Stimulated activated CD4-positive, alpha-beta T cell treated with anti-CD3 and anti-CD28 coated beads, TNF-alpha, amount 100 ng/mL, for 48 hours (primary cell): ENCODE measurements around the gene CDKAL1.
"Not testable (repeated sequence)": the region's sequence is repeated elsewhere in the genome, so short reads cannot be mapped to it uniquely, and the experiment has no call there.

Experiments
- DNase-seq, 3 donors: peaks; one replicate each; pipeline ENCODE4 v3.0.0-alpha.2; 2020; ENCODE audit warnings: low read depth in 3 of 3

The CDKAL1 gene

GRCh38 chr6:21074484-21074883, 540.2 kb downstream of the CDKAL1 start:
- no peak for DNase-seq

- no peak for DNase-seq
These were observed 541.7 kb downstream of the CDKAL1 start for GRCh38 chr6:21075986-21076385.

DNA sequence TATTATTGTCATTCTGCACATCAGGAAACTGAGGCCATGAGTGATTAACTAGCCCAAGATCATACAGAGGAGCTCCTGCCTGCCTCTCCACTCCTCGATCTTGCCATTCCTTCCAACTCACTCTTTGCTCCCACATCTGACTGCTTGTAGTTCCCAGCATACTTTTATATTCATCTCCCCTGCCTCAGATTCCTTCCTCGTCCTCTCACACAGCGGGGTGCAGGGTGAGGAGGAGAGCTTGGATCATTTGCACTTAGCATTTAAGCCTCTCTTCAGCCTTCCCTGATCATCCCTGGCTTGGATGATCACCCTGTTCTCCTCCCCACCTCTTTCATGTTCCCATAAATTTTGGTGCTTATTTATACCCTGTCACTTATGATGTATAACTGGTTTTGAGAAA, 544.2 kb downstream of the CDKAL1 start:
- no peak for DNase-seq

- no peak for DNase-seq
These were observed 545.3 kb downstream of the CDKAL1 start for GRCh38 chr6:21079468-21080048.

DNA sequence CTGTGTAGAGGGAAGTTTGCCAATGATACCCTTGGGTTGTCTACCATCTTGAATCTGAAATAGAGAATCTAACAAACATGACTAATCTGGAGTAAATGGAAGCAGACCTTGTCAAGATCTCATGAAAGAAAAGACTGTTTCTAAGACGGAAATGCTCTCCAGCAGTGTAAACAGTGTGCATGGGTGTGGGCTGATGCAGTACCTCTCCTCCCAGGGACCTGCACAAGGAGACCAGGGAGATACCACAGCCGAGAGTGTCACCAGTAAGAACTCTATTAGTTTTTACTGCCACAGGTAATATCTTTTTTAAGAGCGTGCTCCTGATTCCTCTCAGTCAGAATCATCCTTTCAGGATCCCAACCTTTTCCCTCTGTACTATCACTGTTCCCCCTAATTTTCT, 546.0 kb downstream of the CDKAL1 start:
- no peak for DNase-seq

- no peak for DNase-seq
These were observed 547.8 kb downstream of the CDKAL1 start for GRCh38 chr6:21082091-21082490.

- DNase-seq, result no peak
These were observed 549.5 kb downstream of the CDKAL1 start for GRCh38 chr6:21083708-21084107.

- no peak for DNase-seq
These were observed 550.4 kb downstream of the CDKAL1 start for GRCh38 chr6:21084656-21085055.

DNA sequence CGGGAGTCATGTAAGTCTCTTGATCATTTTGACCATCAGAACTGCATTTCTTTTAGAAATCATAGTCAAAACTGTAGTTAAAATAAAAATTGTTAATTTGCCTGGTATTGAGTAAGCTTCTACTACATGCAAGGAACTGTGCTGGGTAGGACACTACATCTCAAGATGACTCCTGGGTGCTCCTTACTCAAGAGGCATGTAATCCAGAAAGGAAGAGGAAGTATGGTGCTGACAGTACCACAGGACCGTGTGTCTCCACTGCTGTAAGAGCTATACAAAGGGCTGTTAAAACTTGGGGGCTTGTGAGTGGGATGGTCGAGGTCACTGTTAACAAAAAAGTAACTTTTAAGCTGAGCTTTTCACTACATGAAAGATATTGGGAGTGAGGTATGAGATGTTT, 551.0 kb downstream of the CDKAL1 start:
- DNase-seq, result no peak

GRCh38 chr6:21085643-21086042, 551.4 kb downstream of the CDKAL1 start:
- DNase-seq, result no peak

DNA sequence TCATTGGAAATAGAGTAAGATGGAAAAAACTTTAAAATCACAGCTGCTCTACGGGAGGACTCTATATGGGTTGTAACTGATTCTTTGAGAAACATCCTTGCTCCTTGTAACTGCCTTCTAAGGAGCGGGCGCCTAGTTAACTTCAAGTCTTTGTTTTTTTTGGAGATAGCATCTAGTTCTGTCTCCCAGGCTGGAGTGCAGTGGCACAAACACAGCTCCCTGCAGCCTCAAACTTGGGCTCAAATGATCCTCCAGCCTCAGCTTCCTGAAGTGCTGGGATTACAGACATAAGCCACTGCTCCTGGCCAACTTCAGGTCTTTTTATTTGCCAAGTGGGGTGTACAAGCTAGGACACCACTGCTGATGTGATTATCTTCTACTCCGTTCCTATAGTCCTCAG, 552.9 kb downstream of the CDKAL1 start:
- DNase-seq, result no peak

DNA sequence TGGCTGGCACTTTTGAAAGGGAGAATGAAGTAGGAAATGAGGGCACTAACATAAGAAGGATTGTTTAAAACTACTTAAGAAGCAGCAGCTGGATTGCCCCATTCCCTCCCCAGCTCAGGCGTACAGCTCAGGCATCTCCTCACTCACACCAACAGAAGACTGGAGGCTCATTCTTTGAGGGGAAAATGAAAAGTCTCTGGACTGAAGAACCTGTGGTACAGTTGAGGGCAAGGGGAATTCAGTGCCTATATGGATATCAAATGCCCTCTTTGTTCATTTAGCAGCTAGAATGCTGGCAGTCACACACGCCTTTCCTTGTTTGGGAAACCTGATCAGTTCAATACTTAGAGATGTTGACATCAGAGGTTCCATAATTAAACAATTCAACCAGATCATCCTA, 557.2 kb downstream of the CDKAL1 start:
- no peak for DNase-seq

GRCh38 chr6:21092231-21092772, 558.0 kb downstream of the CDKAL1 start:
- not testable (repeated sequence) for DNase-seq

GRCh38 chr6:21095462-21095861, 561.2 kb downstream of the CDKAL1 start:
- no peak for DNase-seq

- no peak for DNase-seq
These were observed 563.9 kb downstream of the CDKAL1 start for GRCh38 chr6:21098134-21098533.

- no peak for DNase-seq
These were observed 564.5 kb downstream of the CDKAL1 start for GRCh38 chr6:21098744-21099143.

- no peak for DNase-seq
These were observed 565.4 kb downstream of the CDKAL1 start for GRCh38 chr6:21099338-21100314.

DNA sequence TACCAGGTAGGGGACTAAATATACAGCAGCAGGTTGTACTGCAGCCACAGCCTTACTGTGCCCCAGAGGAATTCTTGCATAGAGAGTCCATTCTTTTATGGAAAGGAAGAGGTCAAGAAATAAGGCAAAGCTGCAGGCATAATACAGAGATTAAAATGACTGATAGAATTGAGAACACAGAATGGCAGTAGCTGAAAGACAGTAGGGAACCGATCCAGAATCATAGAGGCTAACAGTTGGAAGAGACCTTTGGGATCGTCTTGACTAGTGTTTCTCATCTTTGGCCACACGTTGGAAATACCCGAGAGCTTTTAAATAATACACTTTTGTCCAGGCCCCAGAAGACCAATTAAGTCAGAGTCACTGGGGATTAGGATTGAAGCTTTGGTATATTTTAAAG, 566.7 kb downstream of the CDKAL1 start:
- DNase-seq, result no peak

DNA sequence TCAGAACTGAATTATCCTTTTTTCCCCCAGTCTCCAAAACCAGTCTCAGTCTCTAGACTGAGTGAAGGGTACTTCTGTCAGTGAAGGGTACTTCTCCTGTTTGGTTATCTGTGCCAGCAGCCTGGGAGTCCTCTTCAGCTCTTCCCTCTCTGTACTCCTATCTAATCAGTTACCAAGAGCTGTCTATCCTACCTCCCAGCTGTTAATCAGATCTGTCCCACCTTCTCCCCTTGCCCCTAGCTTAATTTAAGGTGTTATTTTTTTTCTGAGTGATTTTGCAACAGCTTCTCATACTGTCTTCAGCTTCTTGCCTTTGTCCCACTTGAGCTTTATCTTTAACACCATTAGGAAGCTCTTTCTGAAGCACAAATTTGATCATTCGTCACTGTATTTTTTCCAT, 567.4 kb downstream of the CDKAL1 start:
- DNase-seq, result no peak

DNA sequence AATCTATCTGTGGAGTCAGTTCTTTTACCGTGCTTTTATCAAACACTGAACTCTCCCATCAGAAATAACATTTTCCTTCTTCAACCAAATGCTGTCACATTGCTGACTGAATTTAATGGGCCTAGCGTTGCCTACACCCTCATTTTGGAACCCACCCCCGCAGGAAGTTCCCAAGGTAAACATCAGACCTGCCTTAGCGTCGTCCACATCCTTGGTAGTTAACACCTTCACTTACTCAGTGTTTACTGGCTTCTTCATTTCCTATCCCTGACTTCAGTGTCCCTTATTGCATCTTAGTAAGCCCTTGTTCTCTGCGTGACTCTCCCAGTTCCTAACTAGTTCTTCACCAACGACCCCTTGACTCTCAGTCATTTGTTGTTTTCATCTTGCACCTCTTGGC, 567.9 kb downstream of the CDKAL1 start:
- DNase-seq, result no peak

GRCh38 chr6:21102624-21103023, 568.4 kb downstream of the CDKAL1 start:
- DNase-seq, result no peak

DNA sequence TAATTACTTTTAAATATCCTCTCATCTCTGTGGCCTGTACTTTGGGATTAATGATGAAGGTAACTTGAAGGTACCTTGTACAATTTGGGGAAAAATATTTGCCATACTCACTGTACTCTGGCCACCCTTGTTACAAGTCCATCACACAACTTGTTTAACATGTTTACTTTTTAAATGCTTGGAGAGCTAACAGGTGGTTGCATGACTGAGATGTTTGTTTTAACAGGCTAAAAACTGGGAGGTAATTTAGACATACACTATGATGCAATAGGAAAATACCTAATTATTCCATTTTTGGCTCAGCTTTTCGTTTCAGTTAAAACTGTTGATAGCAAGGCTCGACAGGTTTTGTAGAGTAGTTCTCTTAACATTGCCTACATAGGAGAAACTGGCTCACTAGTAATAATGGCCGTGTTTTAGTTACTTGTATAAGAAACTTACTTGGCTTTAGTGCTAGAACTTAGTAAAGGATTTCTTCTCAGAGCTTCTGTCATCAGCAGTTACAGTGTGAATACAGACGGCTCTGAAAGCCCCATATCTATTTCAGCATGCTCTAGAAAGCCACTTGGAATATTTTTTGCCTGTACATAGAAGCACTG, 569.5 kb downstream of the CDKAL1 start:
- DNase-seq, result no peak

- no peak for DNase-seq
These were observed 570.0 kb downstream of the CDKAL1 start for GRCh38 chr6:21104288-21104687.
